Caco-2 (cell line): ENCODE results near the gene RBP5. TPM values are rescaled to one million over a fixed set of nuclear protein-coding genes. Genes with fewer than 3 reads are reported as not detected.

Experiments used
- BruUV-seq: library from RNA; stranded (reverse); fragments of 400-500 nt; replicated peaks from 2 replicates; lab custom pipeline; 2021; lab: Mats Ljungman, UMichigan
- CTCF ChIA-PET: fragments of 300-600 bp; sonication (Branson Sonifier 250); formaldehyde crosslinking; loops from one replicate; lab custom pipeline; 2022; ENCODE audit warnings: antibody characterized with exemption; lab: Charles Lee
- POLR2A ChIA-PET: fragments of 300-600 bp; sonication (Branson Sonifier 250); formaldehyde crosslinking; loops from one replicate; lab custom pipeline; 2022; ENCODE audit warnings: antibody characterized with exemption; lab: Charles Lee
- DNase-seq, 2 experiments: peaks; one replicate each; pipeline versions ENCODE4 v3.0.0 to v3.0.0-alpha.2; 2020 to 2022
- H3K27me3 ChIP-seq: replicated peaks from 2 replicates; pipeline ENCODE4 v1.6.0; 2011; ENCODE audit warnings: low read length; ENCODE audit not compliant: control insufficient read depth, insufficient read depth
- H3K36me3 ChIP-seq: 2 replicates; pipeline ENCODE4 v1.5.1; 2011; ENCODE audit warnings: low read length; ENCODE audit not compliant: control insufficient read depth, insufficient read depth
- H3K4me1 ChIP-seq: fragments of 250-450 bp; sonication (Bioruptor Pico); 2 replicates; pipeline ENCODE4 v1.5.1; 2020; ENCODE audit warnings: mild to moderate bottlenecking
- H3K4me3 ChIP-seq: 2 replicates; pipeline ENCODE4 v1.5.1; 2011; ENCODE audit warnings: low read depth, mild to moderate bottlenecking, control low read depth, low read length
- H3K9me3 ChIP-seq: fragments of 250-450 bp; sonication (Bioruptor Pico); 2 replicates; pipeline ENCODE4 v1.5.1; 2020; ENCODE audit warnings: mild to moderate bottlenecking, moderate library complexity
- H3K27ac Mint-ChIP-seq: one replicate; pipeline ENCODE4 v1.8.0; 2022; ENCODE audit warnings: mixed read lengths; ENCODE audit not compliant: unreplicated experiment
- H3K27me3 Mint-ChIP-seq: one replicate; pipeline ENCODE4 v1.8.0; 2022; ENCODE audit warnings: mixed read lengths; ENCODE audit not compliant: insufficient read depth, unreplicated experiment
- H3K36me3 Mint-ChIP-seq: one replicate; pipeline ENCODE4 v1.8.0; 2022; ENCODE audit warnings: mild to moderate bottlenecking, mixed read lengths; ENCODE audit not compliant: insufficient read depth, unreplicated experiment
- H3K4me1 Mint-ChIP-seq: one replicate; pipeline ENCODE4 v1.8.0; 2022; ENCODE audit warnings: low read depth, mixed read lengths; ENCODE audit not compliant: unreplicated experiment
- H3K4me3 Mint-ChIP-seq: one replicate; pipeline ENCODE4 v1.8.0; 2022; ENCODE audit warnings: mild to moderate bottlenecking, moderate library complexity, mixed read lengths; ENCODE audit not compliant: unreplicated experiment
- H3K9me3 Mint-ChIP-seq: one replicate; pipeline ENCODE4 v1.8.0; 2022; ENCODE audit warnings: mixed read lengths; ENCODE audit not compliant: unreplicated experiment
- CTCF ChIP-seq, 2 experiments: fragments of 200-600 bp in 1 of 2; IDR thresholded peaks; 1 replicate in 1 of 2; 2 replicates in 1 of 2; pipeline versions ENCODE4 v1.5.1 to v1.8.0; 2011 to 2022; ENCODE audit warnings: antibody characterized with exemption in 1 of 2, control low read depth in 1 of 2, inconsistent platforms in 1 of 2, low read depth in 1 of 2, low read length in 1 of 2, mild to moderate bottlenecking in 1 of 2, moderate library complexity in 1 of 2; ENCODE audit not compliant: insufficient read depth in 1 of 2, severe bottlenecking in 1 of 2, unreplicated experiment in 1 of 2
- intact Hi-C: fragments of 100-400 bp; cut with micrococcal nuclease; formaldehyde crosslinking; loops from one replicate; pipeline ENCODE4 v1.10.0; 2022; ENCODE audit not compliant: unreplicated experiment
- total RNA-seq: library from RNA; stranded (reverse); gene quantifications from 2 replicates; pipeline ENCODE4 v1.2.3, GENCODE V29; 2022

The RBP5 gene
- total RNA-seq, 1 experiment from 2014 or later: 1.8 TPM

GRCh38 chr12:7146228-7146627 lies 17.5 kb upstream of the RBP5 start:
- Histone ChIP-seq H3K4me3 (no peak overlapping the region), H3K9me3 (no peaks in the 10 kb centered on the region), H3K4me1 (no peaks in the 10 kb centered on the region), H3K27me3 (no peaks in the 10 kb centered on the region), H3K36me3 (no peaks in the 10 kb centered on the region; the same call in 1 of the 2 replicates)
- Mint-ChIP-seq H3K4me3 (no peak overlapping the region), H3K9me3 (no peaks in the 10 kb centered on the region), H3K36me3 (peaks cover 17% of the 10 kb centered on the region), H3K27me3 (no peaks in the 10 kb centered on the region), H3K4me1 (no peaks in the 10 kb centered on the region), H3K27ac (no peak overlapping the region)
- DNase-seq: no peak
- TF ChIP-seq CTCF (IDR thresholded peaks at IDR 0.05; ENCODE audit: insufficient read depth in 1 of 2, low read depth in 1 of 2, low read length in 1 of 2, severe bottlenecking in 1 of 2, unreplicated experiment in 1 of 2): no peak
- BruUV-seq: no TSS peak
- intact Hi-C loops: no loop called here
- ChIA-PET CTCF (interaction anchor here (0.6 to 0.9 kb wide), 2 partner anchors 9 to 13 kb away, joined by 3 read pairs; no protein-coding TSS in a partner anchor), POLR2A (interaction anchor here (0.6 to 0.7 kb wide), 2 partner anchors 17 to 59 kb away, joined by 3 to 5 read pairs; no protein-coding TSS in a partner anchor)

GRCh38 chr12:7145671-7146070 lies 17.0 kb upstream of the RBP5 start:
- no peaks in the 10 kb centered on the region for H3K4me1 Mint-ChIP-seq
- Histone ChIP-seq H3K9me3 (no peaks in the 10 kb centered on the region), H3K36me3 (no peaks in the 10 kb centered on the region; the same call in 1 of the 2 replicates), H3K27me3 (no peaks in the 10 kb centered on the region), H3K4me3 (no peak overlapping the region), H3K4me1 (no peaks in the 10 kb centered on the region)
- no peaks in the 10 kb centered on the region for H3K9me3 Mint-ChIP-seq
- H3K27ac Mint-ChIP-seq: no peak overlapping the region
- TF ChIP-seq CTCF (IDR thresholded peaks at IDR 0.05; ENCODE audit: insufficient read depth in 1 of 2, low read depth in 1 of 2, low read length in 1 of 2, severe bottlenecking in 1 of 2, unreplicated experiment in 1 of 2): no peak
- ChIA-PET CTCF (interaction anchor here (2.0 kb wide), 1 partner anchor 9 kb away, joined by 9 read pairs; no protein-coding TSS in a partner anchor), POLR2A (interaction anchor here (0.7 kb wide), 1 partner anchor 60 kb away, joined by 5 read pairs; no protein-coding TSS in a partner anchor)
- intact Hi-C loops: no loop called here
- no peaks in the 10 kb centered on the region for H3K27me3 Mint-ChIP-seq
- no peak for DNase-seq
- no TSS peak for BruUV-seq
- H3K36me3 Mint-ChIP-seq: peaks cover 17% of the 10 kb centered on the region
- no peak overlapping the region for H3K4me3 Mint-ChIP-seq

DNA sequence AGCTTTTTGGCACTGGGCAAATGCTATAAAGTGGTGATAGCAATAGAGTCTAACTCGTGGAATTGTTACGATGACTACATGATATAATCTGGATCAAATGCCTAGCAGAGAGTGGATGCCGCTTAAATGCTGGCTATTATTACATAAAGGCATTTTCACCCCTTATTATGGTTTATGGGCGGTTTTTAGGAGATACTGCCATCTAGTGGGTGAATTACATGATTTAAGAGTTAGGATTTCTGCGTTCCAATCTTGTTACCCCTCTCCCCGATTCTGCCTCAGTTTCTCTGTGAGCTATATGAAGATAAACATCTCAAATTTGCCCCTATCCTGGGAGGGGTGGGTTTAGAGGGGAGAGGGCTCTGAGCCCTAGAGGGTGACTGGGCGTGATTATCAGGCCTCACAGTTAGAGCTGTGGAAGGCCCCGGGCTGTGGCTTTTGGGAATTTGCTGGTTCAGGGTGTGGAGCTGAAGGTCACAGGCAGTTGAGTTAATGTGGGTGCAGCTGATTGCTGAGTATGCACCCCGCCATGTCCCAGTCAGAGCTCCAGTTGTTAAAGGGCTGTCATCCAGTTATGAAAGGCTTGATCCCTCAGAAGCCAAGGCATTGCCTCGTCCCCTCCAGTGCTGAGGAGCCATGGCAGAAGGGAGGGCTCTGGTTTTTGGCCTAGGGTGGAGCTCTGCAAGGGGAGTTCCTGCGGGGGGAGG lies 15.9 kb upstream of the RBP5 start:
- peak; percentile 34 to 42 for DNase-seq
- no peaks in the 10 kb centered on the region for H3K9me3 ChIP-seq
- TF ChIP-seq CTCF (IDR thresholded peaks at IDR 0.05; ENCODE audit: insufficient read depth in 1 of 2, low read depth in 1 of 2, low read length in 1 of 2, severe bottlenecking in 1 of 2, unreplicated experiment in 1 of 2): peak; percentile 61 to 65
- Mint-ChIP-seq H3K27me3 (no peaks in the 10 kb centered on the region), H3K9me3 (no peaks in the 10 kb centered on the region), H3K36me3 (peaks cover 11% of the 10 kb centered on the region), H3K27ac (no peak overlapping the region), H3K4me1 (no peaks in the 10 kb centered on the region), H3K4me3 (no peak overlapping the region)
- no peaks in the 10 kb centered on the region for H3K4me1 ChIP-seq
- no peaks in the 10 kb centered on the region for H3K27me3 ChIP-seq
- POLR2A ChIA-PET: no interaction called here
- CTCF ChIA-PET: interaction anchor here (0.5 to 2.0 kb wide), 7 partner anchors 11 to 198 kb away, joined by 3 to 9 read pairs (median 3); partner anchors contain the start of gene C1S
- no TSS peak for BruUV-seq
- H3K4me3 ChIP-seq: no peak overlapping the region
- intact Hi-C loops: loop anchor here (1.0 kb wide), 1 partner anchor 84 kb away; the partner anchor contains the start of gene C1S
- H3K36me3 ChIP-seq: no peaks in the 10 kb centered on the region
